ENCODE results near the gene CCDC127.

DNA sequence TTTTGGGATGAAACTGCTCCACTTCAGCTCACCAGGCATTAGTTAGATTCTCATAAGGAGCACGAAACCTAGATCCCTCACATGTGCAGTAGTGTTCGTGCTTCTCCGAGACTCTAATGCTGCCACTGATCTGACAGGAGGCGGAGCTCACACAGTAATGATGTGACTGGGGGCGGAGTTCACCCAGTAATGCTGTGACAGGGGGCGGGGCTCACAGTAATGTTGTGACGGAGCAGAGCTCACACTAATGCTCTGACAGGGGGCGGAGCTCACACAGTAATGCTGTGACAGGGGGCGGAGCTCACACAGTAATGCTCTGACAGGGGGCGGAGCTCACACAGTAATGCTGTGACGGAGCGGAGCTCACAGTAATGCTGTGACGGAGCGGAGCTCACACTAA lies 53.7 kb downstream of the CCDC127 start:
- TF ChIP-seq, protein P1, sequence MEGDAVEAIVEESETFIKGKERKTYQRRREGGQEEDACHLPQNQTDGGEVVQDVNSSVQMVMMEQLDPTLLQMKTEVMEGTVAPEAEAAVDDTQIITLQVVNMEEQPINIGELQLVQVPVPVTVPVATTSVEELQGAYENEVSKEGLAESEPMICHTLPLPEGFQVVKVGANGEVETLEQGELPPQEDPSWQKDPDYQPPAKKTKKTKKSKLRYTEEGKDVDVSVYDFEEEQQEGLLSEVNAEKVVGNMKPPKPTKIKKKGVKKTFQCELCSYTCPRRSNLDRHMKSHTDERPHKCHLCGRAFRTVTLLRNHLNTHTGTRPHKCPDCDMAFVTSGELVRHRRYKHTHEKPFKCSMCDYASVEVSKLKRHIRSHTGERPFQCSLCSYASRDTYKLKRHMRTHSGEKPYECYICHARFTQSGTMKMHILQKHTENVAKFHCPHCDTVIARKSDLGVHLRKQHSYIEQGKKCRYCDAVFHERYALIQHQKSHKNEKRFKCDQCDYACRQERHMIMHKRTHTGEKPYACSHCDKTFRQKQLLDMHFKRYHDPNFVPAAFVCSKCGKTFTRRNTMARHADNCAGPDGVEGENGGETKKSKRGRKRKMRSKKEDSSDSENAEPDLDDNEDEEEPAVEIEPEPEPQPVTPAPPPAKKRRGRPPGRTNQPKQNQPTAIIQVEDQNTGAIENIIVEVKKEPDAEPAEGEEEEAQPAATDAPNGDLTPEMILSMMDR (IDR thresholded peaks at IDR 0.05), result no peak
- no peak for TF ChIP-seq EZH2 (IDR thresholded peaks at IDR 0.05; ENCODE audit: borderline replicate concordance, insufficient read depth, low read depth, low read length, poor library complexity, severe bottlenecking)
